Inferior parietal cortex (tissue), 1 donor: ENCODE data around the gene SAP30.

Experiments used
- DNase-seq: peaks from one replicate; pipeline ENCODE4 v3.0.0-alpha.2; 2016; ENCODE audit errors: extremely low spot score

Gene SAP30

GRCh38 chr4:173367946-173368345 lies 2.8 kb upstream of the SAP30 start:
- no peak for DNase-seq

- no peak for DNase-seq
These were observed 651 bp upstream of the SAP30 start for GRCh38 chr4:173370130-173370476.

GRCh38 chr4:173371292-173372192 lies 788 bp downstream of the SAP30 start:
- DNase-seq: peak; percentile 80

GRCh38 chr4:173374588-173374987 lies 3.8 kb downstream of the SAP30 start:
- DNase-seq: no peak

- no peak for DNase-seq
These were observed 9.2 kb downstream of the SAP30 start for GRCh38 chr4:173379929-173380328.

- no peak for DNase-seq
These were observed 10.2 kb downstream of the SAP30 start for GRCh38 chr4:173380987-173381386.

- no peak for DNase-seq
These were observed 10.9 kb downstream of the SAP30 start for GRCh38 chr4:173381610-173382009.

GRCh38 chr4:173382349-173382748 lies 11.6 kb downstream of the SAP30 start:
- no peak for DNase-seq

GRCh38 chr4:173386751-173387150 lies 16.0 kb downstream of the SAP30 start:
- no peak for DNase-seq

GRCh38 chr4:173391701-173392100 lies 20.9 kb downstream of the SAP30 start:
- no peak for DNase-seq

- DNase-seq: no peak
These were observed 26.9 kb downstream of the SAP30 start for GRCh38 chr4:173397604-173398003.

GRCh38 chr4:173398220-173398619 lies 27.5 kb downstream of the SAP30 start:
- DNase-seq: peak; percentile 38

GRCh38 chr4:173398779-173399415 lies 28.1 kb downstream of the SAP30 start, which contains the start of gene SCRG1:
Gene SCRG1 (minus strand): TSS chr4:173399116. CDS start chr4:173391414, 7,702 bp downstream.
- peak; percentile 65 for DNase-seq

- DNase-seq: no peak
These were observed 30.3 kb downstream of the SAP30 start for GRCh38 chr4:173401063-173401462.

- no peak for DNase-seq
These were observed 32.3 kb downstream of the SAP30 start for GRCh38 chr4:173403051-173403450.

GRCh38 chr4:173404296-173404865 lies 33.6 kb downstream of the SAP30 start:
- DNase-seq: no peak

- DNase-seq: no peak
These were observed 35.3 kb downstream of the SAP30 start for GRCh38 chr4:173405840-173406606.

GRCh38 chr4:173410079-173410478 lies 39.3 kb downstream of the SAP30 start:
- DNase-seq: peak; percentile 80

- DNase-seq: no peak
These were observed 40.4 kb downstream of the SAP30 start for GRCh38 chr4:173411106-173411693.

- DNase-seq: no peak
These were observed 42.3 kb downstream of the SAP30 start for GRCh38 chr4:173413036-173413435.

- no peak for DNase-seq
These were observed 43.7 kb downstream of the SAP30 start for GRCh38 chr4:173414456-173414855.

GRCh38 chr4:173415092-173415491 lies 44.3 kb downstream of the SAP30 start:
- DNase-seq: no peak
